Stomach smooth muscle (tissue), 2 donors: ENCODE results near the gene TMEM164.

ENCODE experiments used
- H3K27ac ChIP-seq: one replicate; pipeline ENCODE4 v1.7.0; 2013; ENCODE audit warnings: mild to moderate bottlenecking, low read length, inconsistent platforms
- H3K27me3 ChIP-seq, 2 donors: one replicate each; pipeline ENCODE4 v1.7.0; 2013; ENCODE audit warnings: low read length in 2 of 2; ENCODE audit not compliant: insufficient read depth in 2 of 2, control insufficient read depth in 1 of 2
- H3K36me3 ChIP-seq, 2 donors: one replicate each; pipeline ENCODE4 v1.7.0; 2013; ENCODE audit warnings: low read length in 2 of 2; ENCODE audit not compliant: control insufficient read depth in 2 of 2, insufficient read depth in 2 of 2
- H3K4me1 ChIP-seq: one replicate; pipeline ENCODE4 v1.7.0; 2013; ENCODE audit warnings: low read length; ENCODE audit not compliant: control insufficient read depth, insufficient read depth
- H3K4me3 ChIP-seq, 2 donors: one replicate each; pipeline ENCODE4 v1.7.0; 2013; ENCODE audit warnings: low read length in 2 of 2
- H3K9ac ChIP-seq, 2 donors: one replicate each; pipeline ENCODE4 v1.7.0; 2013; ENCODE audit warnings: low read length in 2 of 2, mild to moderate bottlenecking in 1 of 2
- H3K9me3 ChIP-seq, 2 donors: one replicate each; pipeline ENCODE4 v1.7.0; 2013; ENCODE audit warnings: low read length in 2 of 2; ENCODE audit not compliant: control insufficient read depth in 2 of 2
- donor health status: healthy.
- donor health status: Pancreatic carcinoma.

The TMEM164 gene

GRCh38 chrX:110081320-110081719 is 78.4 kb downstream of the TMEM164 start:
- Histone ChIP-seq H3K36me3 (no peaks in the 10 kb centered on the region), H3K27me3 (peaks cover 0 to 4% of the 10 kb centered on the region in 2 donors), H3K4me3 (no peak overlapping the region), H3K4me1 (no peaks in the 10 kb centered on the region), H3K9ac (no peak overlapping the region), H3K9me3 (no peaks in the 10 kb centered on the region), H3K27ac (no peak overlapping the region)

GRCh38 chrX:110081740-110082139 is 78.8 kb downstream of the TMEM164 start:
- Histone ChIP-seq H3K27me3 (peaks cover 0 to 4% of the 10 kb centered on the region in 2 donors), H3K27ac (no peak overlapping the region), H3K4me1 (no peaks in the 10 kb centered on the region)

GRCh38 chrX:110082161-110082560 is 79.2 kb downstream of the TMEM164 start:
- no peak overlapping the region for H3K27ac ChIP-seq
- no peaks in the 10 kb centered on the region for H3K4me1 ChIP-seq
- no peaks in the 10 kb centered on the region for H3K9me3 ChIP-seq
- peaks cover 0 to 4% of the 10 kb centered on the region in 2 donors for H3K27me3 ChIP-seq
- H3K4me3 ChIP-seq = no peak overlapping the region
- H3K9ac ChIP-seq = no peak overlapping the region
- no peaks in the 10 kb centered on the region for H3K36me3 ChIP-seq

More at GRCh38 chrX:110081740-110082139, 78.8 kb downstream of the TMEM164 start:
- Histone ChIP-seq H3K9me3 (no peaks in the 10 kb centered on the region), H3K9ac (no peak overlapping the region), H3K4me3 (no peak overlapping the region), H3K36me3 (no peaks in the 10 kb centered on the region)

GRCh38 chrX:110086162-110086915 is 83.4 kb downstream of the TMEM164 start:
- H3K4me1 ChIP-seq = no peaks in the 10 kb centered on the region
- H3K27ac ChIP-seq = no peak overlapping the region
- peaks cover 0 to 10% of the 10 kb centered on the region in 2 donors for H3K27me3 ChIP-seq
- H3K4me3 ChIP-seq = no peak overlapping the region
- H3K9me3 ChIP-seq = no peaks in the 10 kb centered on the region
- no peak overlapping the region for H3K9ac ChIP-seq
- no peaks in the 10 kb centered on the region for H3K36me3 ChIP-seq

GRCh38 chrX:110086916-110087484 is 84.1 kb downstream of the TMEM164 start:
- no peaks in the 10 kb centered on the region for H3K4me1 ChIP-seq
- no peaks in the 10 kb centered on the region for H3K36me3 ChIP-seq
- H3K9me3 ChIP-seq = no peaks in the 10 kb centered on the region
- H3K27me3 ChIP-seq = peaks cover 0 to 6% of the 10 kb centered on the region in 2 donors
- H3K4me3 ChIP-seq = no peak overlapping the region
- H3K27ac ChIP-seq = no peak overlapping the region
- no peak overlapping the region for H3K9ac ChIP-seq

- Histone ChIP-seq H3K27me3 (peaks cover 0 to 5% of the 10 kb centered on the region in 2 donors), H3K36me3 (no peaks in the 10 kb centered on the region), H3K4me3 (no peak overlapping the region), H3K4me1 (no peaks in the 10 kb centered on the region), H3K9ac (no peak overlapping the region), H3K9me3 (no peaks in the 10 kb centered on the region), H3K27ac (no peak overlapping the region)
These were observed 84.8 kb downstream of the TMEM164 start for GRCh38 chrX:110087485-110088356.

GRCh38 chrX:110089656-110090403 is 86.9 kb downstream of the TMEM164 start:
- Histone ChIP-seq H3K4me3 (no peak overlapping the region), H3K27ac (no peak overlapping the region), H3K4me1 (no peaks in the 10 kb centered on the region), H3K27me3 (peaks cover 0 to 5% of the 10 kb centered on the region in 2 donors), H3K9ac (no peak overlapping the region), H3K9me3 (no peaks in the 10 kb centered on the region), H3K36me3 (no peaks in the 10 kb centered on the region)

GRCh38 chrX:110097920-110098319 is 95.0 kb downstream of the TMEM164 start:
- Histone ChIP-seq H3K27me3 (peaks cover 0 to 2% of the 10 kb centered on the region in 2 donors), H3K36me3 (no peaks in the 10 kb centered on the region), H3K9ac (no peak overlapping the region), H3K9me3 (no peaks in the 10 kb centered on the region), H3K4me1 (no peaks in the 10 kb centered on the region), H3K27ac (no peak overlapping the region), H3K4me3 (no peak overlapping the region)

GRCh38 chrX:110103344-110103743 is 100.4 kb downstream of the TMEM164 start:
- Histone ChIP-seq H3K27me3 (no peaks in the 10 kb centered on the region), H3K36me3 (no peaks in the 10 kb centered on the region), H3K4me1 (no peaks in the 10 kb centered on the region), H3K27ac (no peak overlapping the region), H3K9me3 (no peaks in the 10 kb centered on the region), H3K4me3 (no peak overlapping the region), H3K9ac (no peak overlapping the region)

- Histone ChIP-seq H3K4me3 (no peak overlapping the region), H3K9ac (no peak overlapping the region), H3K9me3 (no peaks in the 10 kb centered on the region), H3K4me1 (no peaks in the 10 kb centered on the region), H3K27me3 (no peaks in the 10 kb centered on the region), H3K27ac (no peak overlapping the region), H3K36me3 (no peaks in the 10 kb centered on the region)
These were observed 101.2 kb downstream of the TMEM164 start for GRCh38 chrX:110104078-110104477.
